Uterus (tissue), 4 donors: ENCODE data around the gene ATP10A. TPM values are rescaled to one million over a fixed set of nuclear protein-coding genes. Genes with fewer than 3 reads are reported as not detected.

Experiments
- DNase-seq, 2 donors: peaks; one replicate each; pipeline ENCODE4 v3.0.0-alpha.2; 2019 to 2020
- H3K27ac ChIP-seq, 2 donors: fragments of 200-600 bp; sonication (generic); 1 replicate in 1 of 2; 2 replicates in 1 of 2; pipeline ENCODE4 v1.5.1; 2016 to 2018
- H3K27me3 ChIP-seq, 2 donors: fragments of 200-600 bp; sonication (generic); one replicate each; pipeline ENCODE4 v1.5.1; 2018 to 2019; ENCODE audit warnings: control low read depth in 1 of 2
- H3K36me3 ChIP-seq, 2 donors: fragments of 200-600 bp; sonication (generic); one replicate each; pipeline ENCODE4 v1.5.1; 2019; ENCODE audit warnings: control low read depth in 1 of 2
- H3K4me1 ChIP-seq, 2 donors: fragments of 200-600 bp; sonication (generic); one replicate each; pipeline ENCODE4 v1.5.1; 2018 to 2019; ENCODE audit warnings: control low read depth in 1 of 2
- H3K4me3 ChIP-seq, 2 donors: fragments of 200-600 bp; sonication (generic); 1 replicate in 1 of 2; 2 replicates in 1 of 2; pipeline ENCODE4 v1.5.1; 2018 to 2019; ENCODE audit warnings: mild to moderate bottlenecking in 1 of 2
- H3K9me3 ChIP-seq, 2 donors: fragments of 200-600 bp; sonication (generic); one replicate each; pipeline ENCODE4 v1.5.1; 2019; ENCODE audit warnings: control low read depth in 1 of 2
- CTCF ChIP-seq, 4 experiments: fragments of 200-600 bp in 2 of 4; fragments of 450-650 bp in 2 of 4; sonication (generic) in 2 of 4; IDR thresholded peaks; one replicate each; pipeline ENCODE4 v1.5.1; 2016 to 2019; ENCODE audit warnings: antibody characterized with exemption in 4 of 4, mild to moderate bottlenecking in 2 of 4, moderate library complexity in 1 of 4
- POLR2A ChIP-seq, 2 donors: fragments of 450-650 bp; IDR thresholded peaks; one replicate each; pipeline ENCODE4 v1.6.1; 2016; ENCODE audit warnings: antibody characterized with exemption in 2 of 2, mild to moderate bottlenecking in 1 of 2, moderate library complexity in 1 of 2
- intact Hi-C: fragments of 100-400 bp; cut with DNase I; formaldehyde crosslinking; loops from one replicate; pipeline ENCODE4 v1.15.1; 2023; ENCODE audit warnings: low total_unique reads
- total RNA-seq, 4 donors: library from RNA; depleted of rRNA in 3 of 4; stranded (reverse); fragments of >200 nt in 3 of 4; gene quantifications; one replicate each; pipeline versions ENCODE4 v1.1.0 to v1.2.4, GENCODE V29; 2014 to 2023
- donor health status: DM: yes; HTN: yes; CAD: no.

ATP10A gene
- total RNA-seq, 4 donors from 2014 or later, result 0.29 to 3.8 (median 2.5) TPM

- Histone ChIP-seq H3K4me1 (no peaks in the 10 kb centered on the region), H3K9me3 (no peaks in the 10 kb centered on the region), H3K4me3 (no peak overlapping the region), H3K27me3 (no peaks in the 10 kb centered on the region), H3K27ac (no peak overlapping the region), H3K36me3 (no peaks in the 10 kb centered on the region)
- no peak for DNase-seq
- intact Hi-C loops, result loop anchor here (10.0 kb wide), 2 partner anchors 55 to 65 kb away; no protein-coding TSS in a partner anchor
- no peak for TF ChIP-seq CTCF (IDR thresholded peaks at IDR 0.05)
- TF ChIP-seq POLR2A (IDR thresholded peaks at IDR 0.05), result no peak
Observed at GRCh38 chr15:25719101-25719985, 143.8 kb downstream of the ATP10A start.

GRCh38 chr15:25718597-25718996 is 144.5 kb downstream of the ATP10A start:
- Histone ChIP-seq H3K4me1 (no peaks in the 10 kb centered on the region), H3K4me3 (no peak overlapping the region), H3K27me3 (no peaks in the 10 kb centered on the region), H3K36me3 (no peaks in the 10 kb centered on the region), H3K9me3 (no peaks in the 10 kb centered on the region), H3K27ac (no peak overlapping the region)
- intact Hi-C loops, result loop anchor here (10.0 kb wide), 2 partner anchors 56 to 64 kb away; no protein-coding TSS in a partner anchor
- no peak for DNase-seq
- TF ChIP-seq POLR2A (IDR thresholded peaks at IDR 0.05), result no peak
- TF ChIP-seq CTCF (IDR thresholded peaks at IDR 0.05), result no peak

- H3K36me3 ChIP-seq, result no peaks in the 10 kb centered on the region
- TF ChIP-seq POLR2A (IDR thresholded peaks at IDR 0.05) (no peak), CTCF (IDR thresholded peaks at IDR 0.05) (no peak)
- intact Hi-C loops, result loop anchor here (10.0 kb wide), 2 partner anchors 57 to 63 kb away; no protein-coding TSS in a partner anchor
- DNase-seq, result no peak
- H3K27me3 ChIP-seq, result no peaks in the 10 kb centered on the region
- no peaks in the 10 kb centered on the region for H3K4me1 ChIP-seq
- H3K9me3 ChIP-seq, result no peaks in the 10 kb centered on the region
- H3K4me3 ChIP-seq, result no peak overlapping the region
- no peak overlapping the region for H3K27ac ChIP-seq
Observed at GRCh38 chr15:25718169-25718536, 145.0 kb downstream of the ATP10A start.

GRCh38 chr15:25717457-25718168 is 145.5 kb downstream of the ATP10A start:
- Histone ChIP-seq H3K27ac (no peak overlapping the region), H3K4me1 (no peaks in the 10 kb centered on the region), H3K4me3 (no peak overlapping the region), H3K9me3 (no peaks in the 10 kb centered on the region), H3K36me3 (no peaks in the 10 kb centered on the region), H3K27me3 (no peaks in the 10 kb centered on the region)
- intact Hi-C loops, result loop anchor here (10.0 kb wide), 2 partner anchors 57 to 63 kb away; no protein-coding TSS in a partner anchor
- DNase-seq, result no peak
- TF ChIP-seq CTCF (IDR thresholded peaks at IDR 0.05) (no peak), POLR2A (IDR thresholded peaks at IDR 0.05) (no peak)

GRCh38 chr15:25717127-25717456 is 146.0 kb downstream of the ATP10A start:
- TF ChIP-seq CTCF (IDR thresholded peaks at IDR 0.05) (no peak), POLR2A (IDR thresholded peaks at IDR 0.05) (no peak)
- no peak overlapping the region for H3K4me3 ChIP-seq
- H3K27me3 ChIP-seq, result no peaks in the 10 kb centered on the region
- H3K4me1 ChIP-seq, result no peaks in the 10 kb centered on the region
- intact Hi-C loops, result loop anchor here (10.0 kb wide), 2 partner anchors 58 to 62 kb away; no protein-coding TSS in a partner anchor
- DNase-seq, result no peak
- H3K9me3 ChIP-seq, result no peaks in the 10 kb centered on the region
- no peaks in the 10 kb centered on the region for H3K36me3 ChIP-seq
- no peak overlapping the region for H3K27ac ChIP-seq
